HCT116 (cell line): Measurements from ENCODE around the gene TOMM40. TPM values are rescaled to one million over a fixed set of nuclear protein-coding genes. Genes with fewer than 3 reads are reported as not detected.

Experiments
- ATAC-seq: fragments of 200-7000 bp; cut with Tn5 transposase; 2 replicates; pipeline ENCODE4 v1.9.1; 2020; ENCODE audit warnings: mild to moderate bottlenecking, moderate library complexity
- BruUV-seq: library from RNA; stranded (reverse); fragments of 400-500 nt; replicated peaks from 2 replicates; lab custom pipeline; 2021; lab: Mats Ljungman, UMichigan
- CTCF ChIA-PET: fragments of 300-600 bp; sonication (Branson Sonifier 250); formaldehyde crosslinking; loops from one replicate; lab custom pipeline; 2021; ENCODE audit warnings: antibody characterized with exemption; lab: Charles Lee
- POLR2A ChIA-PET: fragments of 300-600, 350-600 bp; sonication (Branson Sonifier 250); formaldehyde crosslinking; loops from one replicate; lab custom pipeline; 2021; ENCODE audit warnings: antibody characterized with exemption; lab: Charles Lee
- RAD21 ChIA-PET, 2 experiments: fragments of 300-600 bp; sonication (Branson Sonifier 250); formaldehyde crosslinking; loops; one replicate each; lab custom pipeline; 2023; ENCODE audit warnings: low total read pairs in 2 of 2; ENCODE audit not compliant: uncharacterized antibody in 2 of 2, unreplicated experiment in 2 of 2, low non-redundant PET in 1 of 2; lab: Charles Lee
- DNase-seq: peaks from one replicate; pipeline ENCODE4 v3.0.0-alpha.2; 2010; ENCODE audit warnings: low read depth, low spot score
- H2AFZ ChIP-seq: fragments of 200-600 bp; shearing (Covaris generic), sonication (generic); 2 replicates; pipeline ENCODE4 v1.6.1; 2017; ENCODE audit warnings: low read depth, mixed run types, mixed read lengths, antibody characterized with exemption, low read length; ENCODE audit not compliant: poor library complexity, severe bottlenecking
- H3K27ac ChIP-seq: 2 replicates; pipeline ENCODE4 v1.5.1; 2012; ENCODE audit warnings: low read depth, low read length
- H3K27me3 ChIP-seq: fragments of 200-600 bp; sonication (generic); 2 replicates; pipeline ENCODE4 v1.6.1; 2016; ENCODE audit warnings: mixed run types, low read length, mixed read lengths; ENCODE audit not compliant: insufficient read depth
- H3K36me3 ChIP-seq, 2 experiments: fragments of 200-500 bp in 1 of 2; fragments of 200-600 bp in 1 of 2; sonication (Bioruptor generic) in 1 of 2; sonication (generic) in 1 of 2; 2 replicates each; pipeline versions ENCODE4 v1.5.1 to v1.6.1; 2014 to 2016; ENCODE audit warnings: low read length in 2 of 2, inconsistent platforms in 1 of 2, mixed read lengths in 1 of 2, mixed run types in 1 of 2; ENCODE audit not compliant: insufficient read depth in 2 of 2, control insufficient read depth in 1 of 2
- H3K4me1 ChIP-seq, 2 experiments: fragments of 200-600 bp in 1 of 2; sonication (generic) in 1 of 2; 2 replicates each; pipeline versions ENCODE4 v1.5.1 to v1.6.1; 2012 to 2017; ENCODE audit warnings: low read length in 2 of 2, inconsistent platforms in 1 of 2, mild to moderate bottlenecking in 1 of 2, mixed read lengths in 1 of 2, mixed run types in 1 of 2, moderate library complexity in 1 of 2; ENCODE audit not compliant: insufficient read depth in 2 of 2, control insufficient read depth in 1 of 2
- H3K4me2 ChIP-seq: fragments of 200-600 bp; sonication (generic); 2 replicates; pipeline ENCODE4 v1.6.1; 2017; ENCODE audit warnings: mixed run types, low read length, mixed read lengths
- H3K4me3 ChIP-seq, 2 experiments: fragments of 200-600 bp in 1 of 2; sonication (generic) in 1 of 2; replicated peaks in 1 of 2; 2 replicates each; pipeline ENCODE4 v1.5.1; 2011 to 2016; ENCODE audit warnings: low read length in 2 of 2, control low read depth in 1 of 2, low read depth in 1 of 2, mild to moderate bottlenecking in 1 of 2, mixed read lengths in 1 of 2, mixed run types in 1 of 2
- H3K79me2 ChIP-seq: fragments of 200-600 bp; sonication (generic); 2 replicates; pipeline ENCODE4 v1.6.1; 2017; ENCODE audit warnings: mild to moderate bottlenecking, mixed run types, low read length, moderate library complexity, mixed read lengths; ENCODE audit not compliant: insufficient read depth
- H3K9ac ChIP-seq: fragments of 200-600 bp; sonication (generic); 2 replicates; pipeline ENCODE4 v1.6.1; 2016; ENCODE audit warnings: low read length, mixed read lengths
- H3K9me2 ChIP-seq: fragments of 200-600 bp; sonication (generic), shearing (Covaris generic); 2 replicates; pipeline ENCODE4 v1.6.1; 2017; ENCODE audit warnings: mixed run types, mild to moderate bottlenecking, moderate library complexity; ENCODE audit not compliant: insufficient read depth
- H3K9me3 ChIP-seq, 2 experiments: fragments of 200-500 bp in 1 of 2; fragments of 200-600 bp in 1 of 2; sonication (Bioruptor generic) in 1 of 2; sonication (generic) in 1 of 2; 2 replicates each; pipeline ENCODE4 v1.6.1; 2014 to 2017; ENCODE audit warnings: low read length in 2 of 2, mixed read lengths in 2 of 2, inconsistent platforms in 1 of 2, low read depth in 1 of 2, mild to moderate bottlenecking in 1 of 2, mixed run types in 1 of 2, moderate library complexity in 1 of 2; ENCODE audit not compliant: control insufficient read depth in 1 of 2, insufficient read depth in 1 of 2
- H4K20me1 ChIP-seq: fragments of 200-600 bp; sonication (generic), shearing (Covaris generic); 2 replicates; pipeline ENCODE4 v1.6.1; 2017; ENCODE audit warnings: mixed run types, mild to moderate bottlenecking, moderate library complexity; ENCODE audit not compliant: insufficient read depth
- ATF3 ChIP-seq: IDR thresholded peaks from 2 replicates; pipeline ENCODE4 v1.6.1; 2012
- CEBPB ChIP-seq: IDR thresholded peaks from 2 replicates; pipeline ENCODE4 v1.6.1; 2012; ENCODE audit warnings: low read depth
- CTCF ChIP-seq, 3 experiments: fragments of 200-600 bp in 1 of 3; sonication (generic) in 1 of 3; IDR thresholded peaks in 2 of 3; conservative IDR thresholded peaks in 1 of 3; 2 replicates each; pipeline ENCODE4 v1.5.1; 2012 to 2017; ENCODE audit warnings: low read depth in 2 of 3, low read length in 2 of 3, antibody characterized with exemption in 1 of 3, borderline replicate concordance in 1 of 3, control low read depth in 1 of 3, mild to moderate bottlenecking in 1 of 3, mixed read lengths in 1 of 3, mixed run types in 1 of 3, moderate library complexity in 1 of 3; ENCODE audit not compliant: insufficient read depth in 1 of 3
- EZH2 ChIP-seq: fragments of 200-600 bp; sonication (generic); IDR thresholded peaks from 2 replicates; pipeline ENCODE4 v1.6.1; 2017; ENCODE audit warnings: antibody characterized with exemption, mixed run types
- EZH2phosphoT487 ChIP-seq: fragments of 200-600 bp; IDR thresholded peaks from 2 replicates; pipeline ENCODE4 v1.6.1; 2018; ENCODE audit warnings: antibody characterized with exemption, borderline replicate concordance
- JUND ChIP-seq: IDR thresholded peaks from 2 replicates; pipeline ENCODE4 v1.6.1; 2012
- MAX ChIP-seq: IDR thresholded peaks from 2 replicates; pipeline ENCODE4 v1.6.1; 2012
- POLR2A ChIP-seq: IDR thresholded peaks from 2 replicates; pipeline ENCODE4 v1.7.0; 2011; ENCODE audit warnings: borderline replicate concordance; ENCODE audit not compliant: insufficient read depth, insufficient read length; ENCODE audit errors: extremely low read depth
- POLR2AphosphoS5 ChIP-seq: IDR thresholded peaks from 2 replicates; pipeline ENCODE4 v1.6.1; 2011; ENCODE audit warnings: mild to moderate bottlenecking, low read depth, low read length, moderate library complexity
- RAD21 ChIP-seq: IDR thresholded peaks from 2 replicates; pipeline ENCODE4 v1.6.1; 2012; ENCODE audit warnings: low read depth, mild to moderate bottlenecking
- SIN3A ChIP-seq: IDR thresholded peaks from 2 replicates; pipeline ENCODE4 v1.6.1; 2012; ENCODE audit warnings: low read depth
- SP1 ChIP-seq: IDR thresholded peaks from 2 replicates; pipeline ENCODE4 v1.6.1; 2012; ENCODE audit warnings: low read depth
- SRF ChIP-seq: IDR thresholded peaks from 2 replicates; pipeline ENCODE4 v1.6.1; 2012; ENCODE audit warnings: low read depth
- TCF7L2 ChIP-seq: IDR thresholded peaks from 2 replicates; pipeline ENCODE4 v1.7.0; 2011; ENCODE audit warnings: borderline replicate concordance, inconsistent platforms; ENCODE audit not compliant: insufficient read depth, insufficient read length; ENCODE audit errors: extremely low read depth
- YY1 ChIP-seq: IDR thresholded peaks from 2 replicates; pipeline ENCODE4 v1.6.1; 2011; ENCODE audit warnings: low read length, low read depth, moderate library complexity, mild to moderate bottlenecking; ENCODE audit not compliant: insufficient replicate concordance; ENCODE audit errors: extremely low read depth
- ZNF274 ChIP-seq: fragments of 200-500 bp; sonication (Bioruptor generic); IDR thresholded peaks from 2 replicates; pipeline ENCODE4 v1.6.1; 2014; ENCODE audit warnings: mild to moderate bottlenecking, low read depth, low read length, inconsistent platforms
- intact Hi-C: fragments of 100-400 bp; cut with micrococcal nuclease; formaldehyde crosslinking; loops from 2 replicates; pipeline ENCODE4 v1.10.0; 2022
- total RNA-seq: library from RNA; stranded (reverse); gene quantifications from one replicate; pipeline ENCODE4 v1.2.1, GENCODE V29; 2021; ENCODE audit not compliant: unreplicated experiment

TOMM40 gene
- total RNA-seq, 1 experiment from 2014 or later = 178 TPM

- no peaks in the 10 kb centered on the region for H3K9me3 ChIP-seq
- RAD21 ChIA-PET = no interaction called here
- H3K4me1 ChIP-seq = peaks cover 9 to 21% of the 10 kb centered on the region in 2 experiments
- CTCF ChIA-PET = no interaction called here
- 0 out of 4 replicates have a peak, but pooled peaks cover 0 to 4% of the 10 kb centered on the region in 2 experiments for H3K36me3 ChIP-seq
- H3K27me3 ChIP-seq = no peaks in the 10 kb centered on the region
- H3K4me3 ChIP-seq = no peak overlapping the region
- H3K27ac ChIP-seq = no peak overlapping the region
- intact Hi-C loops = no loop called here
- POLR2A ChIA-PET = no interaction called here
- H4K20me1 ChIP-seq = no peaks in the 10 kb centered on the region
- no peak overlapping the region for H3K4me2 ChIP-seq
- no peaks in the 10 kb centered on the region for H3K9me2 ChIP-seq
- H3K79me2 ChIP-seq = peaks cover 2% of the 10 kb centered on the region; the same call in 1 of the 2 replicates
- TF ChIP-seq POLR2AphosphoS5 = no peak
- TF ChIP-seq ZNF274 = no peak
- no peak for TF ChIP-seq CEBPB
- TF ChIP-seq POLR2A = no peak
- no peak for TF ChIP-seq EZH2phosphoT487
- no peak for TF ChIP-seq ATF3
- no peak for TF ChIP-seq EZH2
- TF ChIP-seq MAX = no peak
- no peak for TF ChIP-seq YY1
- TF ChIP-seq RAD21 = no peak
- TF ChIP-seq SP1 = no peak
- TF ChIP-seq SRF = no peak
- no peak for TF ChIP-seq TCF7L2
- no peak for TF ChIP-seq CTCF (IDR thresholded peaks at IDR 0.05 in 2 of 3, conservative IDR thresholded peaks at IDR 0.05 in 1 of 3; ENCODE audit: borderline replicate concordance in 1 of 3, insufficient read depth in 1 of 3, low read depth in 2 of 3, low read length in 2 of 3)
- no peak for TF ChIP-seq JUND
- TF ChIP-seq SIN3A = no peak
- DNase-seq (no peak), ATAC-seq (no peak)
- no TSS peak for BruUV-seq
- no peak overlapping the region for H2AFZ ChIP-seq
- H3K9ac ChIP-seq = no peak overlapping the region
Observed at GRCh38 chr19:44886141-44886540, 4.9 kb upstream of the TOMM40 start.
